H1 (cell line): ENCODE data around the gene CENPF. TPM values are rescaled to one million over a fixed set of nuclear protein-coding genes. Genes with fewer than 3 reads are reported as not detected.

Experiments
- BACH1 ChIP-seq: IDR thresholded peaks from 2 replicates; pipeline ENCODE4 v1.6.1; 2012; ENCODE audit warnings: low read length, improper control_type of control experiment
- CBX5 ChIP-seq: fragments of 300-800, 300-1000 bp; sonication (generic); IDR thresholded peaks from 2 replicates; pipeline ENCODE4 v1.7.1; 2016; ENCODE audit warnings: antibody characterized with exemption, low read length, low read depth
- EP300 ChIP-seq, 2 experiments: IDR thresholded peaks; 1 replicate in 1 of 2; 2 replicates in 1 of 2; pipeline ENCODE4 v1.6.1; 2011 to 2012; ENCODE audit warnings: low read depth in 2 of 2, low read length in 2 of 2, mild to moderate bottlenecking in 2 of 2, borderline replicate concordance in 1 of 2, inconsistent platforms in 1 of 2, moderate library complexity in 1 of 2
- FOSL1 ChIP-seq: IDR thresholded peaks from 2 replicates; pipeline ENCODE4 v1.6.1; 2011; ENCODE audit warnings: mild to moderate bottlenecking, low read depth, low read length, moderate library complexity; ENCODE audit not compliant: insufficient read depth
- JUN ChIP-seq: IDR thresholded peaks from 2 replicates; pipeline ENCODE4 v1.6.1; 2011; ENCODE audit warnings: low read depth, mild to moderate bottlenecking, improper control_type of control experiment, low read length
- RAD21 ChIP-seq, 2 experiments: IDR thresholded peaks in 1 of 2; conservative IDR thresholded peaks in 1 of 2; 2 replicates each; pipeline ENCODE4 v1.6.1; 2011; ENCODE audit warnings: low read depth in 2 of 2, low read length in 2 of 2, improper control_type of control experiment in 1 of 2, inconsistent platforms in 1 of 2, mild to moderate bottlenecking in 1 of 2, moderate library complexity in 1 of 2
- SIN3A ChIP-seq, 2 experiments: IDR thresholded peaks in 1 of 2; conservative IDR thresholded peaks in 1 of 2; 2 replicates each; pipeline ENCODE4 v1.6.1; 2011 to 2012; ENCODE audit warnings: low read length in 2 of 2, improper control_type of control experiment in 1 of 2, low read depth in 1 of 2, mild to moderate bottlenecking in 1 of 2
- SP4 ChIP-seq: IDR thresholded peaks from 2 replicates; pipeline ENCODE4 v1.6.1; 2012; ENCODE audit warnings: low read length, inconsistent platforms
- polyA plus RNA-seq, 7 experiments: library from polyadenylated mRNA; depleted of rRNA in 3 of 7; stranded (reverse) in 5 of 7; unstranded in 2 of 7; fragments of >200 nt in 5 of 7; fragments of 200-250 nt in 2 of 7; gene quantifications; 1 replicate in 5 of 7; 2 replicates in 1 of 7; 4 replicates in 1 of 7; pipeline versions ENCODE4 v1.2.1 to v1.2.3, GENCODE V29; 2011 to 2013; ENCODE audit warnings: missing spikeins in 2 of 7, mixed read lengths in 2 of 7
- total RNA-seq: library from RNA; stranded (reverse); fragmentation: NEBNext Ultra II Directional; extraction: Animal tissue kit (Norgen Biotek cat#: 25700); gene quantifications from 2 replicates; pipeline ENCODE4 v1.2.1, GENCODE V29; 2021

The CENPF gene
- total and polyA plus RNA-seq, 2 of the 8 experiments (the other 6 are each of a cell fraction or from before 2014, with no cell fraction given): 13.7 to 170 TPM

DNA sequence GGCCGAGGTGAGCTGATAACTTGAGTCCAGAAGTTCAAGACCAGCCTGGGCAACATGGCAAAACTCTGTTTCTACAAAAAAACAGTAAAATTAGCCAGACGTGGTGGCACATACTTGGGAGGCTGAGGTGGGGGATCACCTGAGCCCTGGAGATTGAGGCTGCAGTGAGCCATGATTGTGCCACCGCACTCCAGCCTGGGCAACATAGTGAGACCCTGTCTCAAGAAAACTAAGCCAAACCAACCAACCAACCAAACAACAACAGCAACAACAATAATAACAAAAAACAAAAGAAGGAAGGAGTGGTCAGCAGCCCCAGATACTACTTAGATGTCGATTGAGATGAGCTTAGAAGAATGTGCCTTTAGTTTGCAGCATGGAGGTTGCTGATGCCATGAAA lies 47.7 kb downstream of the CENPF start (continued):
- TF ChIP-seq JUN: no peak
- no peak for TF ChIP-seq CBX5
- TF ChIP-seq SIN3A (conservative IDR thresholded peaks at IDR 0.05 in 1 of 2, IDR thresholded peaks at IDR 0.05 in 1 of 2; ENCODE audit: low read depth in 1 of 2, low read length in 2 of 2): no peak
- no peak for TF ChIP-seq RAD21 (IDR thresholded peaks at IDR 0.05 in 1 of 2, conservative IDR thresholded peaks at IDR 0.05 in 1 of 2; ENCODE audit: low read depth in 2 of 2, low read length in 2 of 2)
- no peak for TF ChIP-seq EP300 (IDR thresholded peaks at IDR 0.05; ENCODE audit: borderline replicate concordance in 1 of 2, low read depth in 2 of 2, low read length in 2 of 2)
- TF ChIP-seq FOSL1: no peak
- no peak for TF ChIP-seq BACH1
- TF ChIP-seq SP4: no peak
